Activated CD8-positive, alpha-beta T cell treated with anti-CD3 and anti-CD28 coated beads for 36 hours (primary cell): ENCODE measurements around the gene CNOT6. TPM values are rescaled to one million over a fixed set of nuclear protein-coding genes. Genes with fewer than 3 reads are reported as not detected.

Experiments
- ATAC-seq: fragments of 200-7000 bp; cut with Tn5 transposase; one replicate; pipeline ENCODE4 v1.10.0; 2021; ENCODE audit warnings: mild to moderate bottlenecking, moderate library complexity
- CTCF ChIA-PET: fragments of 350-600 bp; sonication (Branson Sonifier 250); formaldehyde crosslinking; loops from one replicate; lab custom pipeline; 2021; ENCODE audit warnings: antibody characterized with exemption; lab: Charles Lee
- POLR2A ChIA-PET: fragments of 350-600 bp; sonication (Branson Sonifier 250); formaldehyde crosslinking; loops from one replicate; lab custom pipeline; 2021; ENCODE audit warnings: antibody characterized with exemption; lab: Charles Lee
- DNase-seq: peaks from one replicate; pipeline ENCODE4 v3.0.0-alpha.2; 2020
- H3K27ac Mint-ChIP-seq: one replicate; pipeline ENCODE4 v1.8.0; 2021; ENCODE audit warnings: mild to moderate bottlenecking, mixed read lengths
- H3K27me3 Mint-ChIP-seq: one replicate; pipeline ENCODE4 v1.8.0; 2021; ENCODE audit warnings: mixed read lengths
- H3K36me3 Mint-ChIP-seq: one replicate; pipeline ENCODE4 v1.8.0; 2021; ENCODE audit warnings: low read depth, mixed read lengths
- H3K4me1 Mint-ChIP-seq: one replicate; pipeline ENCODE4 v1.8.0; 2021; ENCODE audit warnings: low read depth, mixed read lengths
- H3K4me3 Mint-ChIP-seq: one replicate; pipeline ENCODE4 v1.8.0; 2021; ENCODE audit warnings: mild to moderate bottlenecking, moderate library complexity, mixed read lengths
- H3K9me3 Mint-ChIP-seq: one replicate; pipeline ENCODE4 v1.8.0; 2021; ENCODE audit warnings: mixed read lengths
- intact Hi-C: fragments of 100-400 bp; cut with micrococcal nuclease; formaldehyde crosslinking; loops from one replicate; pipeline ENCODE4 v1.10.0; 2022
- total RNA-seq, 2 experiments: library from RNA; stranded (reverse); gene quantifications; one replicate each; pipeline ENCODE4 v1.2.3, GENCODE V29; 2021
- TF ChIP-seq, protein P1 (sequence below): fragments of 200-600 bp; IDR thresholded peaks from one replicate; pipeline ENCODE4 v1.8.0; 2022; ENCODE audit warnings: antibody characterized with exemption, mild to moderate bottlenecking

Gene CNOT6
- total RNA-seq, 2 experiments from 2014 or later, result 28.4 to 30.4 TPM

DNA sequence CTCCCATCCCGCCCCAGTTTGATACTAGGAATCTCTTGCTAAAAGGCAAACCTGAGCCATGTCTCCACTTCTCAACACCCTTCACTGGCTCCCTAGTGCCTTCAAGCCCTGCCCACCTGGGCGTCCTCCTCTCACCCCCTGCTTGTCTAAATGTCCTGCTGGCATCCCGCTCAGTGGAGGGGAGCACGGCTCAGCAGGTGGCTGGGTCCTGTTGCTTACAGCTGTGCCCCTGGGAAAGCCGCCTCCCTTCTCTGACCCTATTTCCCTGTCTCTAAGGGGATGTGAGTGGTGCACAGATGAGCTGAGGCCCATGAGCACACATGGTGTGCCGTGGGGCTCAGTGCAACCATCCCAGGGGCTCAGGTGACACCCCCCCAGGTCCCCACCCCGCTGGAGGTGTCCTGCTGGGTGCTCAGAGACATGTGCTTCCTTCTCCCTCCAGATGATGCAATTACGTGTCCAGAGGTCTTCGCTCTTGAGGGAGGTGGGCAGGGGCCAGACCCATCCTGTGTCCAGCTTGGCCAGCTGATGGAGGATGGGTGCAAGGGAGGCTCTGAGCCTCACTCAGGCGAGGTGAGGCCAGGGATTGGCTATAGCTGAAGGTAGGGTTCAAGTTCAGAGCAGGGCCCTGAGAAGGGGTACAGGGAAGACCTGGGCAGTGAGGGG is 131.1 kb downstream of the CNOT6 start:
- H3K4me3 Mint-ChIP-seq, result no peak overlapping the region
- intact Hi-C loops, result no loop called here
- POLR2A ChIA-PET, result no interaction called here
- H3K27me3 Mint-ChIP-seq, result no peaks in the 10 kb centered on the region
- CTCF ChIA-PET, result no interaction called here
- H3K4me1 Mint-ChIP-seq, result peaks cover 8% of the 10 kb centered on the region
- no peaks in the 10 kb centered on the region for H3K36me3 Mint-ChIP-seq
- no peak for DNase-seq
- H3K27ac Mint-ChIP-seq, result no peak overlapping the region
- ATAC-seq, result no peak
- H3K9me3 Mint-ChIP-seq, result no peaks in the 10 kb centered on the region
- TF ChIP-seq, protein P1, sequence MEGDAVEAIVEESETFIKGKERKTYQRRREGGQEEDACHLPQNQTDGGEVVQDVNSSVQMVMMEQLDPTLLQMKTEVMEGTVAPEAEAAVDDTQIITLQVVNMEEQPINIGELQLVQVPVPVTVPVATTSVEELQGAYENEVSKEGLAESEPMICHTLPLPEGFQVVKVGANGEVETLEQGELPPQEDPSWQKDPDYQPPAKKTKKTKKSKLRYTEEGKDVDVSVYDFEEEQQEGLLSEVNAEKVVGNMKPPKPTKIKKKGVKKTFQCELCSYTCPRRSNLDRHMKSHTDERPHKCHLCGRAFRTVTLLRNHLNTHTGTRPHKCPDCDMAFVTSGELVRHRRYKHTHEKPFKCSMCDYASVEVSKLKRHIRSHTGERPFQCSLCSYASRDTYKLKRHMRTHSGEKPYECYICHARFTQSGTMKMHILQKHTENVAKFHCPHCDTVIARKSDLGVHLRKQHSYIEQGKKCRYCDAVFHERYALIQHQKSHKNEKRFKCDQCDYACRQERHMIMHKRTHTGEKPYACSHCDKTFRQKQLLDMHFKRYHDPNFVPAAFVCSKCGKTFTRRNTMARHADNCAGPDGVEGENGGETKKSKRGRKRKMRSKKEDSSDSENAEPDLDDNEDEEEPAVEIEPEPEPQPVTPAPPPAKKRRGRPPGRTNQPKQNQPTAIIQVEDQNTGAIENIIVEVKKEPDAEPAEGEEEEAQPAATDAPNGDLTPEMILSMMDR, result no peak

- no peak overlapping the region for H3K27ac Mint-ChIP-seq
- no peaks in the 10 kb centered on the region for H3K9me3 Mint-ChIP-seq
Measured at GRCh38 chr5:180625791-180626660, 131.8 kb downstream of the CNOT6 start.

DNA sequence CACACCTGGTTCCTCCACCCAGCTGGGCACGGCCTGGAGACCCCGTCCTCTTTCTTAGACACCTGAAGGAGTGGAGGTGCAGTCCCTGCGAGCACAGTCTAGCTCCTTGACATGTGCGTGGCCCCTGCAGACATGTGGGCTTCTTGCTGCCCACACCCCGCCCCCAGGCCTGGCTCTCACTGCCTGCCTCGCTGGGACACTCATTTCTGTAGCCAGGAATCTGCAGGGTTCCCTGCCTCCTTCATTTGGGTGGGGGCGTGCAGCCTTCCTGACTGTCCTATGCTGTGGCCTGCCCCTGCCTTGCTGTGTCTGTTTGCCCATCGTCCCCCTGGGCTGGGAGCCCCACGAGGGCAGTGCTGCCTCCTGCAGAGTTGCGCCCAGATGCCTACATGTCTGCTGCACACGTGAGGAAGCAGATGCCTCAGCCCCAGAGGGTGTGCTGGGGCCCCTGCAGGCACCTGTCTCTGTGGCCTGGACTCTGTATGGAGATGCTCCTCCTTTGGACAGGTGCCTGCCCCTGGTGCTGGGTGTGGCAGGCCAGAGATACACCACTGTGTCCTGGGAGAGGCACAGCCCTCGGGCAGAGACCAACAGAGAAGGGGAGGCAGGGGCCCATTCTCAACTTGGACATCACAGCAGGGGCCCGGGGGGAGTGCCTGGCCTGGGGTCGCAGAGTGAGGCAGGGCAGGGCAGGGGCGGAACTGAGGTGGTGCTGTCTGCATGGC is 132.6 kb downstream of the CNOT6 start:
- H3K4me1 Mint-ChIP-seq, result peaks cover 8% of the 10 kb centered on the region
- H3K27me3 Mint-ChIP-seq, result no peaks in the 10 kb centered on the region
- H3K36me3 Mint-ChIP-seq, result no peaks in the 10 kb centered on the region
- H3K4me3 Mint-ChIP-seq, result no peak overlapping the region
- TF ChIP-seq, protein P1, result no peak
- intact Hi-C loops, result no loop called here
- ChIA-PET POLR2A (no interaction called here), CTCF (no interaction called here)
- DNase-seq (no peak), ATAC-seq (no peak)
- no peak overlapping the region for H3K27ac Mint-ChIP-seq
- H3K9me3 Mint-ChIP-seq, result no peaks in the 10 kb centered on the region

More at GRCh38 chr5:180625791-180626660, 131.8 kb downstream of the CNOT6 start:
- Mint-ChIP-seq H3K27me3 (no peaks in the 10 kb centered on the region), H3K36me3 (no peaks in the 10 kb centered on the region), H3K4me1 (peaks cover 8% of the 10 kb centered on the region), H3K4me3 (no peak overlapping the region)
- ATAC-seq (no peak), DNase-seq (no peak)
- intact Hi-C loops, result no loop called here
- POLR2A ChIA-PET, result no interaction called here
- TF ChIP-seq, protein P1, result no peak
- CTCF ChIA-PET, result no interaction called here

GRCh38 chr5:180627386-180628120 is 133.4 kb downstream of the CNOT6 start:
- Mint-ChIP-seq H3K4me3 (no peak overlapping the region), H3K27me3 (no peaks in the 10 kb centered on the region), H3K9me3 (no peaks in the 10 kb centered on the region), H3K36me3 (no peaks in the 10 kb centered on the region), H3K4me1 (peaks cover 8% of the 10 kb centered on the region), H3K27ac (no peak overlapping the region)
- ATAC-seq (no peak), DNase-seq (no peak)
- CTCF ChIA-PET, result no interaction called here
- intact Hi-C loops, result no loop called here
- TF ChIP-seq, protein P1, result no peak
- POLR2A ChIA-PET, result no interaction called here

Other genes with a start within 250 kb of the CNOT6 start
- 10 to 100 TPM; 31.8 to 33.2 TPM for gene MAPK9, start 202.3 kb upstream of the CNOT6 start, total RNA-seq
- not detected for gene GFPT2, start 141.0 kb upstream of the CNOT6 start, total RNA-seq
- gene SCGB3A1, start 97.1 kb downstream of the CNOT6 start, total RNA-seq, result not detected
- gene FLT4, start 155.2 kb downstream of the CNOT6 start, total RNA-seq, result 1 to 10 TPM; 3.3 to 4.4 TPM
- not detected for gene OR2Y1, start 245.7 kb downstream of the CNOT6 start, total RNA-seq